Tibial nerve (tissue), 4 donors: ENCODE data around the gene CCDC150. TPM values are rescaled to one million over a fixed set of nuclear protein-coding genes. Genes with fewer than 3 reads are reported as not detected.

Experiments used
- DNase-seq, 2 donors: peaks; one replicate each; pipeline ENCODE4 v3.0.0-alpha.2; 2019; ENCODE audit warnings: low spot score in 2 of 2
- H3K27ac ChIP-seq, 4 donors: fragments of 200-600 bp; sonication (generic) in 3 of 4; one replicate each; pipeline ENCODE4 v1.5.1; 2017 to 2019; ENCODE audit warnings: mild to moderate bottlenecking in 1 of 4
- H3K27me3 ChIP-seq, 2 donors: fragments of 200-600 bp; sonication (generic) in 1 of 2; one replicate each; pipeline versions ENCODE4 v1.5.1 to v1.6.0; 2017 to 2019
- H3K36me3 ChIP-seq, 3 donors: fragments of 200-600 bp; sonication (generic); one replicate each; pipeline ENCODE4 v1.5.1; 2018 to 2019
- H3K4me1 ChIP-seq, 4 donors: fragments of 200-600 bp; sonication (generic) in 3 of 4; one replicate each; pipeline ENCODE4 v1.5.1; 2017 to 2019
- H3K4me3 ChIP-seq, 4 donors: fragments of 200-600 bp; sonication (generic) in 3 of 4; one replicate each; pipeline ENCODE4 v1.5.1; 2017 to 2019; ENCODE audit warnings: mild to moderate bottlenecking in 1 of 4, moderate library complexity in 1 of 4
- H3K9me3 ChIP-seq, 4 donors: fragments of 200-600 bp; sonication (generic) in 3 of 4; one replicate each; pipeline ENCODE4 v1.5.1; 2017 to 2019
- CTCF ChIP-seq, 5 experiments: fragments of 200-600 bp in 3 of 5; fragments of 450-650 bp in 2 of 5; sonication (generic) in 3 of 5; IDR thresholded peaks; one replicate each; pipeline ENCODE4 v1.5.1; 2016 to 2019; ENCODE audit warnings: antibody characterized with exemption in 5 of 5, mild to moderate bottlenecking in 3 of 5, moderate library complexity in 2 of 5
- EP300 ChIP-seq, 2 donors: sonication (generic); formaldehyde crosslinking; IDR thresholded peaks; one replicate each; pipeline ENCODE4 v1.6.1; 2017; ENCODE audit warnings: antibody characterized with exemption in 2 of 2, mild to moderate bottlenecking in 1 of 2
- POLR2A ChIP-seq, 2 donors: fragments of 450-650 bp; IDR thresholded peaks; one replicate each; pipeline ENCODE4 v1.6.1; 2017; ENCODE audit warnings: antibody characterized with exemption in 2 of 2, mild to moderate bottlenecking in 2 of 2, moderate library complexity in 2 of 2
- WGBS, 2 donors: methylation state at CpG; one replicate each; pipeline ENCODE4 v1.1.5; 2018; 5-methylcytosine and 5-hydroxymethylcytosine counted together
- total RNA-seq, 4 donors: library from RNA; depleted of rRNA; stranded (reverse); fragments of >200 nt; gene quantifications; one replicate each; pipeline ENCODE4 v1.1.0, GENCODE V29; 2016

Gene CCDC150
- total RNA-seq, 4 donors from 2014 or later = 1.8 to 3.5 (median 2.5) TPM

GRCh38 chr2:196660244-196660643 lies 20.7 kb downstream of the CCDC150 start:
- Histone ChIP-seq H3K4me1 (no peaks in the 10 kb centered on the region), H3K27me3 (no peaks in the 10 kb centered on the region), H3K36me3 (no peaks in the 10 kb centered on the region), H3K9me3 (no peaks in the 10 kb centered on the region), H3K4me3 (no peak overlapping the region), H3K27ac (no peak overlapping the region)
- TF ChIP-seq EP300 (IDR thresholded peaks at IDR 0.05) = no peak
- TF ChIP-seq CTCF (IDR thresholded peaks at IDR 0.05) = no peak
- TF ChIP-seq POLR2A (IDR thresholded peaks at IDR 0.05) = no peak
- 74 to 80% methylated on average over 3 of the region's 3 CpGs for WGBS, 2 donors
- DNase-seq = no peak

GRCh38 chr2:196670342-196670741 lies 30.8 kb downstream of the CCDC150 start:
- no peak overlapping the region for H3K4me3 ChIP-seq
- H3K9me3 ChIP-seq = no peaks in the 10 kb centered on the region
- H3K4me1 ChIP-seq = no peaks in the 10 kb centered on the region
- no peak for TF ChIP-seq POLR2A (IDR thresholded peaks at IDR 0.05)
- no peak for TF ChIP-seq CTCF (IDR thresholded peaks at IDR 0.05)
- TF ChIP-seq EP300 (IDR thresholded peaks at IDR 0.05) = no peak
- no peak overlapping the region for H3K27ac ChIP-seq
- no peaks in the 10 kb centered on the region for H3K27me3 ChIP-seq
- no peak for DNase-seq
- H3K36me3 ChIP-seq = no peaks in the 10 kb centered on the region

- H3K4me1 ChIP-seq = no peaks in the 10 kb centered on the region
- TF ChIP-seq EP300 (IDR thresholded peaks at IDR 0.05) = no peak
- no peak for TF ChIP-seq CTCF (IDR thresholded peaks at IDR 0.05)
- no peak for TF ChIP-seq POLR2A (IDR thresholded peaks at IDR 0.05)
- no peak overlapping the region for H3K27ac ChIP-seq
- no peaks in the 10 kb centered on the region for H3K9me3 ChIP-seq
- H3K27me3 ChIP-seq = no peaks in the 10 kb centered on the region
- no peak for DNase-seq
- H3K36me3 ChIP-seq = peaks cover 0 to 4% (median 0%) of the 10 kb centered on the region in 3 donors
- no peak overlapping the region for H3K4me3 ChIP-seq
- WGBS, 2 donors = 93 to 94% methylated on average over 3 of the region's 3 CpGs
Observed at GRCh38 chr2:196675963-196676362, 36.4 kb downstream of the CCDC150 start.

GRCh38 chr2:196677404-196677803 lies 37.9 kb downstream of the CCDC150 start:
- Histone ChIP-seq H3K4me3 (no peak overlapping the region), H3K36me3 (peaks cover 0 to 4% (median 0%) of the 10 kb centered on the region in 3 donors), H3K4me1 (no peaks in the 10 kb centered on the region), H3K9me3 (no peaks in the 10 kb centered on the region), H3K27me3 (no peaks in the 10 kb centered on the region), H3K27ac (no peak overlapping the region)
- DNase-seq = no peak
- 93 to 94% methylated on average over 5 of the region's 5 CpGs for WGBS, 2 donors
- no peak for TF ChIP-seq CTCF (IDR thresholded peaks at IDR 0.05)
- no peak for TF ChIP-seq EP300 (IDR thresholded peaks at IDR 0.05)
- no peak for TF ChIP-seq POLR2A (IDR thresholded peaks at IDR 0.05)

- H3K4me3 ChIP-seq = no peak overlapping the region
- TF ChIP-seq POLR2A (IDR thresholded peaks at IDR 0.05) (no peak), EP300 (IDR thresholded peaks at IDR 0.05) (no peak), CTCF (IDR thresholded peaks at IDR 0.05) (no peak)
- no peak overlapping the region for H3K27ac ChIP-seq
- no peak for DNase-seq
- H3K36me3 ChIP-seq = peaks cover 0 to 4% (median 0%) of the 10 kb centered on the region in 3 donors
- no peaks in the 10 kb centered on the region for H3K4me1 ChIP-seq
- H3K9me3 ChIP-seq = peaks cover 0 to 7% (median under 1%) of the 10 kb centered on the region in 4 donors
- H3K27me3 ChIP-seq = no peaks in the 10 kb centered on the region
Observed at GRCh38 chr2:196679368-196679767, 39.9 kb downstream of the CCDC150 start.
